Pancreas (tissue), 10 donors: ENCODE measurements around the gene WNK1. TPM values are rescaled to one million over a fixed set of nuclear protein-coding genes. Genes with fewer than 3 reads are reported as not detected.

Source experiments
- ATAC-seq, 4 donors: fragments of 200-7000 bp; cut with Tn5 transposase; one replicate each; pipeline versions ENCODE4 v1.8.0 to v1.9.1; 2020; ENCODE audit warnings: mild to moderate bottlenecking in 4 of 4, moderate library complexity in 4 of 4
- DNase-seq, 6 donors: peaks; one replicate each; pipeline ENCODE4 v3.0.0-alpha.2; 2020
- FAIRE-seq: peaks from 2 replicates; lab custom pipeline; 2012; peaks lifted over from hg19 to GRCh38; lab: Jason Lieb, UNC
- H3K27ac ChIP-seq, 4 donors: fragments of 200-600 bp; sonication (generic); 1 replicate in 3 of 4; 2 replicates in 1 of 4; pipeline versions ENCODE4 v1.5.0 to v1.8.0; 2020
- H3K27me3 ChIP-seq, 4 donors: fragments of 200-600 bp; one replicate each; pipeline ENCODE4 v1.8.0; 2021
- H3K36me3 ChIP-seq, 3 donors: fragments of 200-600 bp; sonication (generic) in 1 of 3; one replicate each; pipeline versions ENCODE4 v1.5.0 to v1.8.0; 2020 to 2021
- H3K4me1 ChIP-seq, 3 donors: fragments of 200-600 bp; one replicate each; pipeline ENCODE4 v1.8.0; 2021
- H3K4me3 ChIP-seq, 4 donors: fragments of 200-600 bp; sonication (generic) in 2 of 4; one replicate each; pipeline versions ENCODE4 v1.5.0 to v1.8.0; 2020 to 2021
- H3K9me3 ChIP-seq, 4 donors: fragments of 200-600 bp; one replicate each; pipeline ENCODE4 v1.8.0; 2021
- CTCF ChIP-seq, 4 donors: fragments of 200-600 bp; sonication (generic) in 3 of 4; IDR thresholded peaks; one replicate each; pipeline versions ENCODE4 v1.5.0 to v1.8.0; 2021; ENCODE audit warnings: antibody characterized with exemption in 4 of 4
- WGBS, 2 donors: extraction: QIAGEN DNeasy Blood & Tissue Kit; methylation state at CpG; one replicate each; pipeline ENCODE4 v1.1.7; 2013; 5-methylcytosine and 5-hydroxymethylcytosine counted together
- intact Hi-C, 3 donors: fragments of 100-400 bp; cut with DNase I; formaldehyde crosslinking; loops; one replicate each; pipeline versions ENCODE4 v1.11.1 to v1.14.2; 2022
- polyA plus RNA-seq, 2 donors: library from polyadenylated mRNA; stranded (reverse); fragments of 200-250 nt; gene quantifications; one replicate each; pipeline ENCODE4 v1.2.3, GENCODE V29; 2013
- total RNA-seq, 6 donors: library from RNA; stranded (reverse); fragmentation: NEBNext Ultra II Directional in 4 of 6; extraction: Animal tissue kit (Norgen Biotek cat#: 25700) in 4 of 6; gene quantifications; one replicate each; pipeline versions ENCODE4 v1.2.1 to v1.2.4, GENCODE V29; 2021 to 2023
- donor health status: healthy with polysubstance abuse.
- donor health status: DM: no; HTN: no; CAD: no; lungs with moderate emphysema.
- donor health status: DM: no; HTN: no; CAD: no.
- donor health status: control.
- donor health status: control.
- donor health status: Bipolar disorder and iron deficiency.
- donor health status: DM: yes; HTN: yes; CAD: no.
- donor health status: DM: no; HTN: no; CAD: no.
- donor health status: DM: no; HTN: no; CAD: no.
- donor health status: DM: yes; HTN: yes; CAD: no.

WNK1 gene
- total and polyA plus RNA-seq, 8 donors = 10.9 to 73.9 (median 39.6) TPM

DNA sequence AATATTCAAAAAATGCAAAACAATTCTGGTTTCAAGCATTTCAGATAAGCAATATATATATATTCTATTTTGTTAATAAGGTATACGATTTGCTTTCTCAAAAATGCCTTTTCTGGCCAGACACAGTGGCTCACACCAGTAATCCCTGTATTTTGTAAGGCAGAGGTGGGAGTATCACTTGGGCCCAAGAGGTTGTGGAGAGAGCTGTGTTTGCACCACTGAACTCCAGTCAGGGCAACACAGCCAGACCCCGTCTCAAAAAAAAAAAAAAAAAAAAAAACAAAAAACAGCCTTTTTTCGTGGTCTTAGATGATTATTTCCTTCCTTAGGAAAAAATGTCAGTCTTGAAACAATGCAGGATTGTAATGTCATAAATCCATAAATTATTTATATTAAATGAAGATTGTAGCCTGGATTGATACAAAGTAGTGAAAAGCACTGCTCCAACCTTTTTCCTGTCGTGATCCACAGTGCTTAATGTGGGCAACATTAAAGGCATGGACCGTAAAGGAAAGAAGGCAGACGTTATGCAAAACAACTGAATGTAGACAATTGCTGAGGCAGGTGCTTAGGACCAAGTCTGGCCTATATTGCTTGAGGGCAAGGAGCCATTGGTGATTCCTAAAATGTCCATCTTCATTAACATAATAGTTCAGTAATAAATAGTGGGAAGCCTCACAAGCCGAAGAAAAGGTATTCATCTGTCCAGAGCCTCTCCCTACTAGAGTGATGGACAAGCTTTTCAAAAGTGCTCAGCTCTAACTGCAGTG, 160.3 kb downstream of the WNK1 start:
- peaks cover 3 to 50% (median 19%) of the 10 kb centered on the region in 3 donors for H3K36me3 ChIP-seq
- intact Hi-C loops = no loop called here
- 86 to 89% methylated on average over 7 of the region's 7 CpGs for WGBS, 2 donors

DNA sequence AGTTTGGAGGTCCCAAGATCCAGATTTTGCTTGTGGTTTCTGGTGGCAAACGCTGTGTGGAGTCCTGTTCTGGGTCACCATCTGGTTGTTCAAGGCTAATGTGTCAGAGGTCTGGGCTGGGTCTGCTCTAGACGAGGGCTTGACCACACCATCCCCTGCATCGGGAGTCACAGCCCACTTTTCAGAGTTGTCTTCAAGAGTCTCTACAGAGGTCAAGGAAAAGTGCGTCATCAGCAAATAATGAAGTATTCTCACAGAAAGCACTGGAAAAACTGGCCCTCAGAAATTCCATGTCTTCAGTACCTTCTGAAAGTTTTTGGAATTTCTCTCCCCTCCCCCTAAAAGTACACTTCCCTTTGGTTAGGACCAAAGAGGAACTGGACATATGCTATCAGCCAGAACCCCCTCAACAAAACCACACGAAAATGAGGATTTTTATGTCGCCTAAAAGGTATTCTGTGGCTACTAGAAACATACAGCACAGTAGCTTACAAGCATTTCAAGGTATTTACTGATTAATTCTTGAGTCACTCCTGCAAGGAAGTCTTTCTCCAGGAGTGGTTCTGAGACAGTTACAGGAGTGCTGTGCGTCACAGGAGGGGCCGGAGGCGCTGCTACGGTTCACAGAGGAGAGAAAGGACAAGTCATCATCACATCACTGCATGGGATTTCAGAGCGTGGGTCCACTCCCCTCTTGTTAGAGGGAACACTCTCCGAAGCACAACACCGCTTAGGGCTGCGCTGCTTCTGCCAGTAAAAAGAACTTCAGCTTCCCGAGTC, 161.7 kb downstream of the WNK1 start:
- no peaks in the 10 kb centered on the region for H3K9me3 ChIP-seq
- no peak overlapping the region for H3K27ac ChIP-seq
- peaks cover 3 to 37% (median 13%) of the 10 kb centered on the region in 3 donors for H3K36me3 ChIP-seq
- FAIRE-seq = no peak
- intact Hi-C loops = no loop called here
- ATAC-seq = no peak
- DNase-seq = no peak
- H3K4me3 ChIP-seq = no peak overlapping the region
- no peaks in the 10 kb centered on the region for H3K4me1 ChIP-seq
- 88% methylated on average over 15 of the region's 15 CpGs for WGBS, 2 donors
- H3K27me3 ChIP-seq = no peaks in the 10 kb centered on the region
- no peak for TF ChIP-seq CTCF (IDR thresholded peaks at IDR 0.05)

More for the DNA sequence above, 160.3 kb downstream of the WNK1 start:
- no peaks in the 10 kb centered on the region for H3K27me3 ChIP-seq
- ATAC-seq = no peak
- H3K4me3 ChIP-seq = no peak overlapping the region
- no peak overlapping the region for H3K27ac ChIP-seq
- H3K4me1 ChIP-seq = no peaks in the 10 kb centered on the region
- FAIRE-seq = no peak
- H3K9me3 ChIP-seq = no peaks in the 10 kb centered on the region
- no peak for DNase-seq
- no peak for TF ChIP-seq CTCF (IDR thresholded peaks at IDR 0.05)

DNA sequence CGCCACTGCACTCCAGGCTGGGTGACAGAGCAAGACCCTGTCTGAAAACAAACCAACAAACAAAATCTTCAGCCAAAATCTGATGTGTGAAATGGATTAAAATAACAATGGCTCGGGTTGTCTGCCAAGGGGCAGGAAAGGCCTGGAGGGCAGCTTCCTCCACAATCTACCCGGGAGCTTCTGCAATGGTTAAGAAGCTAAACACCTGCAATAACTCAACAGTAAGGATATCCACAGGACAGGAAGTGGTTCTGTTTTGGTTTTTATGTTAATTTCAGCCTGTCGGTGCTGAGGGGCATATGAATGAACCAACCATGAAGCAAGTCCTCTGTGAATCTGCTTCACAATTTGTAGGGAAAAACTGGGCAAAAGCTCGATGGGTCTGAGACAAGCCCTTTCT, 162.7 kb downstream of the WNK1 start:
- no peaks in the 10 kb centered on the region for H3K9me3 ChIP-seq
- no peak overlapping the region for H3K27ac ChIP-seq
- H3K4me3 ChIP-seq = no peak overlapping the region
- no peak for DNase-seq
- intact Hi-C loops = no loop called here
- H3K27me3 ChIP-seq = no peaks in the 10 kb centered on the region
- peaks cover 3 to 37% (median 13%) of the 10 kb centered on the region in 3 donors for H3K36me3 ChIP-seq
- H3K4me1 ChIP-seq = no peaks in the 10 kb centered on the region
- no peak for TF ChIP-seq CTCF (IDR thresholded peaks at IDR 0.05)
- no peak for FAIRE-seq
- ATAC-seq = no peak
- 84 to 89% methylated on average over 5 of the region's 5 CpGs for WGBS, 2 donors

DNA sequence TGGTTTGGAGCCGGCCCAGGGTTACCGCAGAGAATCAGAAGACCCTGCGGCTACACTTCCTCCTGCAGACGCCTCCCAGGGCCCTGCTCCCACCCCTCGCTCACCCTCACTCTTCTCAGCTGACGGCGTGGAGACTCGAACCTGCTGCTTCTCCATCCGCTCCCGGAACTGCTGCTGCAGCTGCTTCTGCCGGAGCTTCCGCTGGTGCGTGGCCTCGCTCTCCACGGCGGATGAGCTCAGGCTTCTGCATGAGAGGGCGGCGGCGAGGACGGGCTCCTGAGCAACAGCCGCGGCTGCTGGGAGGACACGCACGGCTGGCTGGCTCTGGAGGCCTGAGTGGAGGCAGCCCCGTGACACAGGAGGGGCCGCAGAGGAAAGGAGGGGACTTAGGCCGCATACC, 163.9 kb downstream of the WNK1 start:
- FAIRE-seq (no peak), DNase-seq (peak in 1 of 6 donors; percentile 57), ATAC-seq (peak in 1 of 4 donors; percentile 22)
- no peaks in the 10 kb centered on the region for H3K4me1 ChIP-seq
- intact Hi-C loops = no loop called here
- no peaks in the 10 kb centered on the region for H3K9me3 ChIP-seq
- 95 to 97% methylated on average over 25 to 27 of the region's 27 CpGs for WGBS, 2 donors
- no peak overlapping the region for H3K4me3 ChIP-seq
- H3K36me3 ChIP-seq = peaks cover 3 to 37% (median 13%) of the 10 kb centered on the region in 3 donors
- H3K27ac ChIP-seq = no peak overlapping the region
- TF ChIP-seq CTCF (IDR thresholded peaks at IDR 0.05) = no peak
- no peaks in the 10 kb centered on the region for H3K27me3 ChIP-seq
